H1 (cell line): ENCODE data around the gene SLC8A3. TPM values are rescaled to one million over a fixed set of nuclear protein-coding genes. Genes with fewer than 3 reads are reported as not detected.

Source experiments
- CTCF ChIA-PET: fragments of 300-600 bp; sonication (Branson Sonifier 250); formaldehyde crosslinking; loops from one replicate; lab custom pipeline; 2021; ENCODE audit not compliant: partially characterized antibody; lab: Charles Lee
- POLR2A ChIA-PET: fragments of 300-600 bp; sonication (Branson Sonifier 250); formaldehyde crosslinking; loops from one replicate; lab custom pipeline; 2021; ENCODE audit warnings: inconsistent platforms; ENCODE audit not compliant: partially characterized antibody; lab: Charles Lee
- DNase-seq, 2 experiments: peaks; one replicate each; pipeline versions ENCODE4 v3.0.0 to v3.0.0-alpha.2; 2010 to 2022; ENCODE audit warnings: low spot score in 2 of 2, low read depth in 1 of 2, mixed read lengths in 1 of 2
- FAIRE-seq: peaks from 2 replicates; lab custom pipeline; 2011; peaks lifted over from hg19 to GRCh38; lab: Jason Lieb, UNC
- H2AFZ ChIP-seq: 2 replicates; pipeline ENCODE4 v1.8.1; 2012; ENCODE audit warnings: low read length, inconsistent platforms
- H2AK5ac ChIP-seq: 2 replicates; pipeline ENCODE4 v1.6.1; 2013; ENCODE audit warnings: low read depth, low read length
- H2BK120ac ChIP-seq: replicated peaks from 2 replicates; pipeline ENCODE3; 2013; ENCODE audit warnings: low read depth, low read length, inconsistent platforms
- H2BK12ac ChIP-seq: 2 replicates; pipeline ENCODE4 v1.6.1; 2013; ENCODE audit warnings: low read depth, low read length
- H2BK15ac ChIP-seq: 2 replicates; pipeline ENCODE4 v1.6.1; 2013; ENCODE audit warnings: low read length
- H2BK20ac ChIP-seq: 2 replicates; pipeline ENCODE4 v1.6.1; 2013; ENCODE audit warnings: low read length
- H2BK5ac ChIP-seq: 2 replicates; pipeline ENCODE4 v1.6.1; 2013; ENCODE audit warnings: low read depth, low read length
- H3K14ac ChIP-seq: 2 replicates; pipeline ENCODE4 v1.6.1; 2013; ENCODE audit warnings: inconsistent platforms; ENCODE audit not compliant: insufficient read length
- H3K18ac ChIP-seq: 2 replicates; pipeline ENCODE4 v1.6.1; 2013; ENCODE audit warnings: low read length; ENCODE audit errors: extremely low read depth
- H3K23ac ChIP-seq: 2 replicates; pipeline ENCODE4 v1.6.1; 2013; ENCODE audit warnings: inconsistent platforms; ENCODE audit not compliant: insufficient read length
- H3K23me2 ChIP-seq: 2 replicates; pipeline ENCODE4 v1.6.1; 2013; ENCODE audit warnings: low read depth, low read length
- H3K27ac ChIP-seq: 2 replicates; pipeline ENCODE4 v1.6.1; 2011; ENCODE audit warnings: low read depth, low read length, inconsistent platforms
- H3K27me3 ChIP-seq, 4 experiments: replicated peaks in 1 of 4; 1 replicate in 1 of 4; 2 replicates in 3 of 4; pipeline versions ENCODE4 v1.6.1 to v1.8.1; 2011 to 2013; ENCODE audit warnings: low read length in 3 of 4, mild to moderate bottlenecking in 3 of 4, inconsistent platforms in 2 of 4, mixed read lengths in 2 of 4, moderate library complexity in 1 of 4; ENCODE audit not compliant: control insufficient read depth in 3 of 4, insufficient read depth in 3 of 4; ENCODE audit errors: extremely low read depth in 1 of 4
- H3K36me3 ChIP-seq, 4 experiments: 2 replicates each; pipeline versions ENCODE4 v1.6.1 to v1.8.1; 2011 to 2013; ENCODE audit warnings: mild to moderate bottlenecking in 4 of 4, low read length in 3 of 4, moderate library complexity in 2 of 4, control low read depth in 1 of 4, inconsistent platforms in 1 of 4; ENCODE audit not compliant: insufficient read depth in 4 of 4, control insufficient read depth in 2 of 4
- H3K4ac ChIP-seq: replicated peaks from 2 replicates; pipeline ENCODE3; 2013; ENCODE audit warnings: low read length, low read depth, mixed read lengths, inconsistent platforms; ENCODE audit not compliant: insufficient read length
- H3K4me1 ChIP-seq, 4 experiments: replicated peaks in 1 of 4; 1 replicate in 1 of 4; 2 replicates in 3 of 4; pipeline versions ENCODE4 v1.6.1 to v1.8.1; 2011 to 2013; ENCODE audit warnings: low read length in 3 of 4, inconsistent platforms in 2 of 4, mixed read lengths in 1 of 4; ENCODE audit not compliant: insufficient read depth in 4 of 4, control insufficient read depth in 3 of 4
- H3K4me2 ChIP-seq, 2 experiments: 2 replicates each; pipeline versions ENCODE4 v1.6.1 to v1.8.1; 2011 to 2013; ENCODE audit warnings: low read depth in 2 of 2, low read length in 2 of 2, control low read depth in 1 of 2, inconsistent platforms in 1 of 2, mild to moderate bottlenecking in 1 of 2; ENCODE audit not compliant: insufficient read depth in 1 of 2
- H3K4me3 ChIP-seq, 4 experiments: fragments of 200-600, 300-600 bp in 1 of 4; sonication (generic), shearing (Covaris generic), sonication (Bioruptor Twin) in 1 of 4; 2 replicates each; pipeline versions ENCODE4 v1.5.1 to v1.8.1; 2011 to 2016; ENCODE audit warnings: low read length in 4 of 4, low read depth in 3 of 4, control low read depth in 2 of 4, inconsistent platforms in 2 of 4, mild to moderate bottlenecking in 2 of 4, mixed read lengths in 1 of 4, moderate library complexity in 1 of 4; ENCODE audit not compliant: insufficient read depth in 2 of 4; ENCODE audit errors: extremely low read depth in 1 of 4
- H3K56ac ChIP-seq: replicated peaks from 2 replicates; pipeline ENCODE3; 2013; ENCODE audit warnings: low read depth, mild to moderate bottlenecking, mixed read lengths, low read length, inconsistent platforms; ENCODE audit not compliant: insufficient read length
- H3K79me1 ChIP-seq: 2 replicates; pipeline ENCODE4 v1.6.1; 2013; ENCODE audit warnings: low read depth, low read length, control low read depth
- H3K79me2 ChIP-seq, 2 experiments: 2 replicates each; pipeline versions ENCODE4 v1.6.1 to v1.8.1; 2012 to 2013; ENCODE audit warnings: low read length in 2 of 2, mild to moderate bottlenecking in 2 of 2, inconsistent platforms in 1 of 2; ENCODE audit not compliant: insufficient read depth in 2 of 2, control insufficient read depth in 1 of 2
- H3K9ac ChIP-seq, 4 experiments: replicated peaks in 1 of 4; 1 replicate in 1 of 4; 2 replicates in 3 of 4; pipeline versions ENCODE4 v1.6.1 to v1.8.1; 2011 to 2013; ENCODE audit warnings: low read depth in 3 of 4, low read length in 3 of 4, control low read depth in 2 of 4, mild to moderate bottlenecking in 2 of 4, moderate library complexity in 2 of 4, inconsistent platforms in 1 of 4; ENCODE audit errors: extremely low read depth in 1 of 4
- H3K9me3 ChIP-seq, 2 experiments: 2 replicates each; pipeline versions ENCODE4 v1.6.1 to v1.8.1; 2012 to 2013; ENCODE audit warnings: mild to moderate bottlenecking in 2 of 2, moderate library complexity in 2 of 2, control low read depth in 1 of 2, inconsistent platforms in 1 of 2, low read depth in 1 of 2, low read length in 1 of 2, mixed read lengths in 1 of 2; ENCODE audit not compliant: insufficient read depth in 2 of 2
- H4K20me1 ChIP-seq, 2 experiments: replicated peaks in 1 of 2; 2 replicates each; pipeline versions ENCODE3 to v1.8.1; 2011 to 2013; ENCODE audit warnings: inconsistent platforms in 2 of 2, low read length in 2 of 2, mild to moderate bottlenecking in 1 of 2; ENCODE audit not compliant: insufficient read depth in 2 of 2, control insufficient read depth in 1 of 2
- H4K5ac ChIP-seq: 2 replicates; pipeline ENCODE4 v1.6.1; 2013; ENCODE audit warnings: low read length, low read depth, mixed read lengths, inconsistent platforms; ENCODE audit not compliant: insufficient read length
- H4K8ac ChIP-seq: 2 replicates; pipeline ENCODE4 v1.8.0; 2013; ENCODE audit warnings: mild to moderate bottlenecking, moderate library complexity, low read length, inconsistent platforms; ENCODE audit not compliant: insufficient read depth; ENCODE audit errors: extremely low read depth
- H4K91ac ChIP-seq: replicated peaks from 2 replicates; pipeline ENCODE3; 2013; ENCODE audit warnings: low read length, mixed read lengths, inconsistent platforms; ENCODE audit not compliant: insufficient read length
- BCL11A ChIP-seq, 2 experiments: IDR thresholded peaks; one replicate each; pipeline ENCODE4 v1.6.1; 2011; ENCODE audit warnings: low read depth in 2 of 2, low read length in 2 of 2, mild to moderate bottlenecking in 2 of 2
- CHD1 ChIP-seq: IDR thresholded peaks from 2 replicates; pipeline ENCODE4 v1.6.1; 2012; ENCODE audit warnings: low read depth, low read length, improper control_type of control experiment
- CTBP2 ChIP-seq: IDR thresholded peaks from 2 replicates; pipeline ENCODE4 v1.7.0; 2011; ENCODE audit warnings: borderline replicate concordance, mild to moderate bottlenecking, moderate library complexity, mixed read lengths, low read length; ENCODE audit not compliant: insufficient read depth, insufficient read length
- E2F6 ChIP-seq: IDR thresholded peaks from 2 replicates; pipeline ENCODE4 v1.6.1; 2012; ENCODE audit warnings: inconsistent platforms
- EZH2 ChIP-seq: fragments of 200-600 bp; sonication (generic); IDR thresholded peaks from 2 replicates; pipeline ENCODE4 v1.7.1; 2012; ENCODE audit warnings: low read depth, mild to moderate bottlenecking, moderate library complexity, low read length, inconsistent platforms; ENCODE audit not compliant: severe bottlenecking
- FOSL1 ChIP-seq: IDR thresholded peaks from 2 replicates; pipeline ENCODE4 v1.6.1; 2011; ENCODE audit warnings: mild to moderate bottlenecking, low read depth, low read length, moderate library complexity; ENCODE audit not compliant: insufficient read depth
- GABPA ChIP-seq: IDR thresholded peaks from 2 replicates; pipeline ENCODE4 v1.6.1; 2011; ENCODE audit warnings: mild to moderate bottlenecking, low read length, moderate library complexity, borderline replicate concordance; ENCODE audit not compliant: insufficient read depth
- GTF2F1 ChIP-seq: IDR thresholded peaks from 2 replicates; pipeline ENCODE4 v1.6.1; 2012; ENCODE audit warnings: low read depth, low read length, improper control_type of control experiment, borderline replicate concordance
- HDAC2 ChIP-seq, 2 experiments: fragments of 300-600 bp in 1 of 2; sonication (generic) in 1 of 2; IDR thresholded peaks; 2 replicates each; pipeline ENCODE4 v1.6.1; 2011 to 2012; ENCODE audit warnings: low read depth in 2 of 2, low read length in 2 of 2, mild to moderate bottlenecking in 2 of 2, moderate library complexity in 2 of 2, borderline replicate concordance in 1 of 2, inconsistent platforms in 1 of 2
- RAD21 ChIP-seq, 2 experiments: IDR thresholded peaks in 1 of 2; conservative IDR thresholded peaks in 1 of 2; 2 replicates each; pipeline ENCODE4 v1.6.1; 2011; ENCODE audit warnings: low read depth in 2 of 2, low read length in 2 of 2, improper control_type of control experiment in 1 of 2, inconsistent platforms in 1 of 2, mild to moderate bottlenecking in 1 of 2, moderate library complexity in 1 of 2
- RFX5 ChIP-seq: IDR thresholded peaks from 2 replicates; pipeline ENCODE4 v1.6.1; 2011; ENCODE audit warnings: low read depth, low read length, improper control_type of control experiment, borderline replicate concordance
- TEAD4 ChIP-seq: IDR thresholded peaks from 2 replicates; pipeline ENCODE4 v1.6.1; 2012; ENCODE audit warnings: low read depth, low read length, inconsistent platforms, mixed read lengths
- YY1 ChIP-seq: IDR thresholded peaks from 2 replicates; pipeline ENCODE4 v1.6.1; 2011; ENCODE audit warnings: low read depth, mild to moderate bottlenecking, low read length
- WGBS, 2 experiments: shearing (Covaris generic) in 1 of 2; methylation state at CpG; one replicate each; pipeline versions ENCODE4 v1.1.6 to v1.1.7; 2013 to 2015; ENCODE audit warnings: low lambda C conversion rate in 2 of 2, mixed read lengths in 2 of 2, inconsistent platforms in 1 of 2, low coverage in 1 of 2, missing lambda C conversion rate in 1 of 2; ENCODE audit not compliant: insufficient replicate concordance in 2 of 2, insufficient coverage in 1 of 2, insufficient read length in 1 of 2; ENCODE audit errors: extremely low coverage in 1 of 2, missing lambda C conversion rate in 1 of 2; 5-methylcytosine and 5-hydroxymethylcytosine counted together
- polyA plus RNA-seq, 7 experiments: library from polyadenylated mRNA; depleted of rRNA in 3 of 7; stranded (reverse) in 5 of 7; unstranded in 2 of 7; fragments of >200 nt in 5 of 7; fragments of 200-250 nt in 2 of 7; gene quantifications; 1 replicate in 5 of 7; 2 replicates in 1 of 7; 4 replicates in 1 of 7; pipeline versions ENCODE4 v1.2.1 to v1.2.3, GENCODE V29; 2011 to 2013; ENCODE audit warnings: missing spikeins in 2 of 7, mixed read lengths in 2 of 7
- total RNA-seq: library from RNA; stranded (reverse); fragmentation: NEBNext Ultra II Directional; extraction: Animal tissue kit (Norgen Biotek cat#: 25700); gene quantifications from 2 replicates; pipeline ENCODE4 v1.2.1, GENCODE V29; 2021

SLC8A3 gene
- total and polyA plus RNA-seq, 2 of the 8 experiments (the other 6 are each of a cell fraction or from before 2014, with no cell fraction given), result 0.38 to 1.1 TPM

GRCh38 chr14:70048313-70048654 lies 140.5 kb downstream of the SLC8A3 start:
- H3K4ac ChIP-seq, result no peak overlapping the region
- no peaks in the 10 kb centered on the region for H3K79me2 ChIP-seq
- no peak overlapping the region for H2AFZ ChIP-seq
- H2AK5ac ChIP-seq, result no peak overlapping the region
- TF ChIP-seq YY1 (no peak), CTBP2 (no peak), FOSL1 (no peak), EZH2 (no peak), GABPA (no peak), GTF2F1 (no peak), CHD1 (no peak), TEAD4 (no peak), RFX5 (no peak), BCL11A (IDR thresholded peaks at IDR 0.05; ENCODE audit: low read depth in 2 of 2, low read length in 2 of 2) (no peak), RAD21 (IDR thresholded peaks at IDR 0.05 in 1 of 2, conservative IDR thresholded peaks at IDR 0.05 in 1 of 2; ENCODE audit: low read depth in 2 of 2, low read length in 2 of 2) (no peak), E2F6 (no peak), HDAC2 (IDR thresholded peaks at IDR 0.05; ENCODE audit: borderline replicate concordance in 1 of 2, low read depth in 2 of 2, low read length in 2 of 2) (no peak)
- no peak overlapping the region for H3K4me3 ChIP-seq
- H3K27ac ChIP-seq, result no peak overlapping the region
- H3K4me1 ChIP-seq, result no peaks in the 10 kb centered on the region; a peak in 2 of 7 replicates
- H3K14ac ChIP-seq, result no peak overlapping the region
- no peak overlapping the region for H2BK5ac ChIP-seq
- H3K23me2 ChIP-seq, result no peaks in the 10 kb centered on the region
- no peak overlapping the region for H4K91ac ChIP-seq
- H2BK120ac ChIP-seq, result no peak overlapping the region
- H3K4me2 ChIP-seq, result no peak overlapping the region
- no peak overlapping the region for H2BK20ac ChIP-seq
- H3K18ac ChIP-seq, result no peak overlapping the region
- DNase-seq (no peak), FAIRE-seq (no peak)
- no peak overlapping the region for H2BK15ac ChIP-seq
- peaks cover 0 to 2% (median under 1%) of the 10 kb centered on the region in 4 experiments; a peak in 2 of 7 replicates for H3K27me3 ChIP-seq
- POLR2A ChIA-PET, result no interaction called here
- H3K9me3 ChIP-seq, result no peaks in the 10 kb centered on the region
- CTCF ChIA-PET, result interaction anchor here (1.1 to 8.1 kb wide), 7 partner anchors 20 to 300 kb away, joined by 3 to 80 read pairs (median 4); no protein-coding TSS in a partner anchor
- H4K20me1 ChIP-seq, result no peaks in the 10 kb centered on the region
- no peaks in the 10 kb centered on the region for H3K79me1 ChIP-seq
- H4K5ac ChIP-seq, result no peak overlapping the region
- H2BK12ac ChIP-seq, result no peak overlapping the region
- WGBS, 2 experiments, result 83% methylated on average over 1 of the region's 1 CpG; no CpG with 5 or more reads in 1 of the 2 experiments
- no peaks in the 10 kb centered on the region for H3K36me3 ChIP-seq
- H4K8ac ChIP-seq, result no peak overlapping the region
- no peak overlapping the region for H3K56ac ChIP-seq
- H3K23ac ChIP-seq, result no peak overlapping the region
- H3K9ac ChIP-seq, result no peak overlapping the region
